Spleen (tissue), 11 donors: ENCODE data around the gene SLC25A28. TPM values are rescaled to one million over a fixed set of nuclear protein-coding genes. Genes with fewer than 3 reads are reported as not detected.

Experiments used
- polyA plus RNA-seq, 3 donors: library from polyadenylated mRNA; stranded (reverse); fragments of 200-250 nt; gene quantifications; one replicate each; pipeline ENCODE4 v1.2.1, GENCODE V29; 2013
- small RNA-seq, 4 donors: library from RNA; depleted of rRNA; stranded (forward); fragments of <200 nt; gene quantifications; one replicate each; pipeline ENCODE3, GENCODE V24; 2016
- total RNA-seq, 7 donors: library from RNA; depleted of rRNA in 3 of 7; stranded (reverse); fragments of >200 nt in 3 of 7; fragmentation: NEBNext Ultra II Directional in 4 of 7; extraction: Animal tissue kit (Norgen Biotek cat#: 25700) in 4 of 7; gene quantifications; one replicate each; pipeline versions ENCODE4 v1.1.0 to v1.2.1, GENCODE V29; 2016 to 2021
- donor health status: healthy with polysubstance abuse.
- donor health status: DM: no; HTN: no; CAD: no; lungs with moderate emphysema.
- donor health status: DM: no; HTN: no; CAD: no.
- donor health status: Bipolar disorder and iron deficiency.
- donor health status: healthy.
- donor health status: DM: no; HTN: no; CAD: no.
- donor health status: DM: yes; HTN: yes; CAD: no.

The SLC25A28 gene
- total and polyA plus RNA-seq, 10 donors: 33.9 to 120 (median 56.3) TPM

Small RNA genes lying within 50 kb of the gene (small RNA-seq; reads per million reads assigned to genes)
- 0 reads per million in 4 donors for gene AL133353.1

Other genes starting within 250 kb of the SLC25A28 start
- 10 to 100 TPM; 11.6 to 23.1 (median 16.6) TPM for gene GOT1, start 189.8 kb downstream of the SLC25A28 start, total RNA-seq
- gene GOT1, start 189.8 kb downstream of the SLC25A28 start, polyA plus RNA-seq: 10 to 100 TPM in 2 of 3 donors, 1 to 10 TPM in 1; 9.9 to 12.3 (median 10.7) TPM
- 10 to 100 TPM; 27.4 to 69.1 (median 38.7) TPM for gene NKX2-3, start 87.5 kb downstream of the SLC25A28 start, total RNA-seq
- gene NKX2-3, start 87.5 kb downstream of the SLC25A28 start, polyA plus RNA-seq: 10 to 100 TPM; 10.8 to 29.3 (median 11.4) TPM
- 10 to 100 TPM in 6 of 7 donors, 1 to 10 TPM in 1; 9.7 to 17.5 (median 12.8) TPM for gene ENTPD7, start 39.1 kb upstream of the SLC25A28 start, total RNA-seq
- gene ENTPD7, start 39.1 kb upstream of the SLC25A28 start, polyA plus RNA-seq: 1 to 10 TPM in 1 of 3 donors, under 1 TPM in 2; 0.48 to 1.1 (median 0.62) TPM
- 10 to 100 TPM; 34.1 to 51.1 (median 37.5) TPM for gene COX15, start 111.7 kb upstream of the SLC25A28 start, total RNA-seq
- 10 to 100 TPM; 14.1 to 19.5 (median 14.8) TPM for gene COX15, start 111.7 kb upstream of the SLC25A28 start, polyA plus RNA-seq
- gene CUTC, start 111.8 kb upstream of the SLC25A28 start, total RNA-seq: 10 to 100 TPM; 25.2 to 42.0 (median 32.6) TPM
- 10 to 100 TPM; 37.0 to 50.5 (median 43.9) TPM for gene CUTC, start 111.8 kb upstream of the SLC25A28 start, polyA plus RNA-seq
- 1 to 10 TPM; 1.3 to 4.9 (median 3.4) TPM for gene ABCC2, start 162.2 kb upstream of the SLC25A28 start, total RNA-seq
- 1 to 10 TPM; 1.0 to 1.3 (median 1.2) TPM for gene ABCC2, start 162.2 kb upstream of the SLC25A28 start, polyA plus RNA-seq